ENCODE results near the gene GOLGA8B.
"Not testable (repeated sequence)": the region's sequence is repeated elsewhere in the genome, so short reads cannot be mapped to it uniquely, and the experiment has no call there.

Gene GOLGA8B, protein sequence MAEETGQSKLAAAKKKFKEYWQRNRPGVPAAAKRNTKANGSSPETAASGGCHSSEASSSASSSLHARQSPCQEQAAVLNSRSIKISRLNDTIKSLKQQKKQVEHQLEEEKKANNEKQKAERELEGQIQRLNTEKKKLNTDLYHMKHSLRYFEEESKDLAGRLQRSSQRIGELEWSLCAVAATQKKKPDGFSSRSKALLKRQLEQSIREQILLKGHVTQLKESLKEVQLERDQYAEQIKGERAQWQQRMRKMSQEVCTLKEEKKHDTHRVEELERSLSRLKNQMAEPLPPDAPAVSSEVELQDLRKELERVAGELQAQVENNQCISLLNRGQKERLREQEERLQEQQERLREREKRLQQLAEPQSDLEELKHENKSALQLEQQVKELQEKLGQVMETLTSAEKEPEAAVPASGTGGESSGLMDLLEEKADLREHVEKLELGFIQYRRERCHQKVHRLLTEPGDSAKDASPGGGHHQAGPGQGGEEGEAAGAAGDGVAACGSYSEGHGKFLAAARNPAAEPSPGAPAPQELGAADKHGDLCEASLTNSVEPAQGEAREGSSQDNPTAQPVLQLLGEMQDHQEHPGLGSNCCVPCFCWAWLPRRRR

DNA sequence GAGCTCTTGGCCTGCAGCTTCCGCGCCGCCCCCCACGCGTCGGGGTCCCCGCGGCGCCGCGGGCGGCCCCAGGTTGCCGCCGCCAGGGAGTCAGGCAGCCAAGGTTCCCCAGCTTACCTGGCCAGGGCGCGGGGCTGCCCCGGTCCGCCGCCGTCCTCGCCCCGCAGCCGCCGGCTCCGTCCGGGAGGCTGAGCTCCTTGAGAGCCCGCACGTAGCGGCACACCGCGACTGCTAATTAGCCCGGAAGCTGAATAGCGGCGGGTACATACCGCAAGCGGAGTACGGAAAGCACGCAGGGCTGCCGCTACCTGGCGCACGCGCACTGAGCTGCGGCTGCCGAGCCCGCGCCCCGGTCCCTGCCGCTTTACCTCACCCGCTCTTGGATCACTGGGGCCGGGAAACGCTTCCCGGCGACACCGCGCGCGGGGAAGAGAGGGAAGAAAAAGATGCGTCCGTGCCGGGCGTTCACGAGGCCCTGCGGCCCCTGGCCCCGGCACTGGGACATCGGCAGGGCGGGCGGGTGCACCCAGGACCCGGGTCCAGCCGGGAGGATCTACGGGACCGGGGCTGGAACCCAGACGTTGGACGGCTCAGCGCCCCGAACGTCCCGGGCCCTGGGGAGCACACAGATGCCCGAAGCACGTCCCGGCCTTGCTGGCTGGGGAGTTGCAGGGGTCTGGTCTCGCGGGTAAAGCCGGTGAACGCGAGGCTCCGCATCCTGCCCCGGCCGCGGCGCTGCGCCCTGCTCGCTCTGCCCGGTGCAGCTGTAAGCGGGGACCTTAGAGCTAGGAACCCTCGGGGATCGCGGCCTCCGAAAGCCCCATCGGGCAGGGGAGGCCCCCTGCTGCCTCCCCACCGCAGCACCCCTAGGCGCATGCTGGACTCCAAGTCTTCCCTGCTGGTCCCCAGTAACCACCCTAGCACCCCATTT, at the start of gene GOLGA8B:
TSS of gene GOLGA8B (minus strand) at position 253 of the 931 bp plus-strand sequence. CDS start 47,739 bp downstream, outside the sequence.
- in situ Hi-C loops (cut with MboI; ENCODE audit: low sequenced_read_pairs): no loop called here

DNA sequence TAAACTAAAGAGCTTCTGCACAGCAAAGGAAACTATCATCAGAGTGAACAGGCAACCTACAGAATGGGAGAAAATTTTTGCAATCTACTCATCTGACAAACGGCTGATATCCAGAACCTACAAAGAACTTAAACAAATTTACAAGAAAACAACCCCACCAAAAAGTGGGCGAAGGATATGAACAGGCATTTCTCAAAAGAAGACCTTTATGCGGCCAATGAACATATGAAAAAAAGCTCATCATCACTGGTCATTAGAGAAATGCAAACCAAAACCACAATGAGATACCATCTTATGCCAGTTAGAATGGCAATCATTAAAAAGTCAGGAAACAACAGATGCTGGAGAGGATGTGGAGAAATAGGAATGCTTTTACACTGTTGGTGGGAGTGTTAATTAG, 49.7 kb upstream of the GOLGA8B start:
- in situ Hi-C loops (cut with MboI; ENCODE audit: low sequenced_read_pairs): not testable (repeated sequence)

DNA sequence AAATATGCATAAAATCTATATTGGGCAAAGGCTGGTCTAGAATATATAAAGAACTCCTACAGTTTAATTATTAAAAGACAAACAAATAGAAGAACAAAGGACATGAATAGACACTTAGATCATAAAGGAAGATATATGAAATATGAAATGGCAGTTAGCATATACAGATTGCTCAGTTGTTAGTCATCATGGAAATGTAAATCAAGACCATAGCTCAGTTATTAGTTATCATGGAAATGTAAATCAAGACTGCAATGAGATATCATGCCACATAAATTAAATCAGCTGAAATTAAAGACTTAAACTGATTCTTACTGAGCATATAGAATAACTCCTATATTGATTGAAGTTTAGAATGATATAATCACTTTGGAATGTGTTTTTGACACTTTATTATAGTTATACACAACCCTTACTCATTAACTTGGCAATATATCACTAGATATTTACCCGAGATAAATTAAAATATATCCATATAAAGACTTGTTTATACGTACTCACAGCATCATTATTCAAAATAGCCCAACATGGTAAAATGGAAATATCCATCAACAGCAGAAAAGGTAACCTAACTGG, 45.2 kb upstream of the GOLGA8B start:
- in situ Hi-C loops (cut with MboI; ENCODE audit: low sequenced_read_pairs): no loop called here

DNA sequence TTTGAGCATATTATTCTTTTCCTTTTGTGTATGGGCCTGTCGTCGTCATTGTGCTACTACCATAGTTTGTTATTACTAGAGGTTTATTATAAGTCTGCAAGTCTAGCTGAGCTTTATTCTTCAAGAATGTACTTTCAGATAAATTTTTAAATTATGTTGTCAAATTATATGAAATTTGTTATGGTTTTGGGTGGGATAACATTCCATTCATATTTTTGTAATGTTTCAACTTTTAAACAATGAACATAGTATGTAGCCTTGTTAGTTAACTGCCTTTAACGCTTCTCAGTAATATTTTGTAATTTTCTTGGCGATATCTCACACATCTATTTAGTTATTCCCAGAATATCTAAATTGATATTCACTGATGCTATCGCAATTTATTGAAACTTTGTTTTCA, 41.6 kb upstream of the GOLGA8B start:
- in situ Hi-C loops (cut with MboI; ENCODE audit: low sequenced_read_pairs): no loop called here

DNA sequence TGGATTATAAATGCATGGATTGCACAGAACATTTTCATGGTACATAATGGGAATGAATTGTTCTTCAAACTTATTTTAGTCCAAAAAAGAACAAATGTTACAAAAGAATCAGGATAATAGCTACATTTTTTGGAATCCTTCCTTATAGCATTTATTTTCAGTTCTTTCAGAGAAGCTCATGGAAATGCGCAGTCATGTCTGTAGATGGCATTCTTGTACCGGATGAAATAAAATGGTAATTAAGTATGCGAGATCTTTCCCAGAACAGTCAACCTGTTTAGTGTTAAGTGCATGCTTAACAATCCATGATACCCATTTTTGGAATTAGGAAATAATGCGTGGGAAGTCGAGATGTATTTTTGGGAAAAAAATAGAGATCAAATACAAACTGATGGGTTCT, 38.2 kb upstream of the GOLGA8B start:
- in situ Hi-C loops (cut with MboI; ENCODE audit: low sequenced_read_pairs): no loop called here

DNA sequence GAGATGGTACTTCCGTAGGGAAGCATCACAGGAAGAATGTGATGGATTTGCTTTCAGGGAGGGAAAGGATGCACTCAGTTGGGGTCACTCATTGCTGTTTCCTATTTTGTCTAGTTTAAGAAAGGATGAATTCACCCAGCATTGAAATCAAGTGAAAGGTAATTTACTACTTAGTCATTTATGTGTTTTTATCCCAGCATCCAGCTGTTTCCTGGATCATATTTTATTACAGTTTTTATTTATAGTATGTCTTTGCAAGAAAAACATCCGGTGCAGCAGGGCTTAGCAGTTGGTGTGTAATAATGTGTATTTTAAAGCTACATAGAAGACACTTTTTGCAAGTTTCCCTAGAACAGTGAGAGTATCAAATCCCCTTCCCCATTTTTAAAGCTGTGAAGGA, 37.4 kb upstream of the GOLGA8B start:
- in situ Hi-C loops (cut with MboI; ENCODE audit: low sequenced_read_pairs): no loop called here

DNA sequence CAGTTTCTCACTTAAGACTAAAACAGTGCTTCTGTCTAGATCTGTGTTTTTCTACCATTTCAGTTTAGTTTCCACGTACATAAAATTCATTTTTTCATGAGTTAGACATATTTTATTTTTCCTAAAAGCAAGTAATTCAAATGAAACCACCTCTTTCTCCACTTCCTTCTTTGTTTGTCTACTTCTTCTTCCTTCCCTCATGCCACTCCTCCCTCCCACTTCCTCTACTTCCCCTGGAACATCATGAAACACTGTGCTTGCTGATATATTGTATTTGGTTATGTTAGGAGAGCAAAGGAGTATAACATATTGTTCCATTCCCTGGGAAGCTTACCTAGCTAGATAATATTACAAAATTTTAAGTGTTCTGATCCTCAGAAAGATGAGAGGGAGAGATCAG, 36.7 kb upstream of the GOLGA8B start:
- in situ Hi-C loops (cut with MboI; ENCODE audit: low sequenced_read_pairs): no loop called here

DNA sequence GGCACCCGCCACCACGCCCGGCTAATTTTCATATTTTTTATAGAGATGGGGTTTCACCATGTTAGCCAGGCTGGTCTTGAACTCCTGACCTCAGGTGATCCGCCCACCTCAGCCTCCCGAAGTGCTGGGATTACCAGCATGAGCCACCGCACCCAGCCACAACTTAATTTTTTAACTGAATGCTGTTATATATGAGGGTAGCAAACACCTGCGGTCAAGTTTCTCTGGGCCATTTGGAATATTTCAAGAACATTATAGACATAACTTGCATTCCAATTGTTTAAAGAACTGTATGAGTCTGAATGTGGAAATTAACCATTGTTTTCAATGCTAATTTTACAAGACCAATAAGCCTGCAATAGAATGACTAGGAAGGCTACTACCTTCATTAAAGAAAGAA, 35.7 kb upstream of the GOLGA8B start:
- in situ Hi-C loops (cut with MboI; ENCODE audit: low sequenced_read_pairs): no loop called here

DNA sequence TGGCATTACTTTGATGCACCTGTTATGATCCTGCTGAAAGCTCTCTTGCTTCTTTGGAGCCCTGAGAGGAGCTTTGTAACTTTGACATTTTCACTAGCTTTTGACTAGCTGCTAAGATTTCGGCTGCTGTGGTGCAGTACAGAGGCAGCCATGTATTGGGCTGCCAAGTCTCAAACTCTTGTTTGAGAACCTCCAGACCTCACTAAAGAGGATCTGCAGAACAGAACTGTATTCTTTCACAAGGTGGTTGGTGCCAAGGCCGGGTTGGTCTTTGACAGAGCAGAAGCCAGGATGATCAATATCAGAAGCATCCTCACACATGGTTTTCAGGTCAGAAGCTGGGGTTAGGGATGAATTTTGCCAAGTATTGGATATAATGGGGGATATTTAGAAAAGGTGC, 34.6 kb upstream of the GOLGA8B start:
- in situ Hi-C loops (cut with MboI; ENCODE audit: low sequenced_read_pairs): no loop called here

DNA sequence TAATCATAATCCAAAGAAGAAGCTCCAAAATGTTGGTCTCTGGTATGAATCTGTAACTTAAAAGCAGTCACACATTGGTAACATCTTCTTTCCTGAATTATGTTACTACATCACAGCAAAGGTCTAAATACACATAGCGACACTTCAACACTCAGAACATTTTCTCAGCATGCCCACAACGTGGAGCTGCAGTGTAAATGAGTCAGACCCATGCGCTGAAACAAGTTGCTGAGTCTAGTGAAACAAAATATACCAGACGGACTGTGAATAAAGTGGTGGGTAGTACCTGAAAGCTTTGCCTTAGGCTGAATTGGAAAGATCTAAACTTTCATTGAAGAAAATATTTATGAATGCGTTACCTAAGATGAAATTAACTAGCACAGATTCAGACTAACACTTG, 33.2 kb upstream of the GOLGA8B start:
- in situ Hi-C loops (cut with MboI; ENCODE audit: low sequenced_read_pairs): no loop called here

DNA sequence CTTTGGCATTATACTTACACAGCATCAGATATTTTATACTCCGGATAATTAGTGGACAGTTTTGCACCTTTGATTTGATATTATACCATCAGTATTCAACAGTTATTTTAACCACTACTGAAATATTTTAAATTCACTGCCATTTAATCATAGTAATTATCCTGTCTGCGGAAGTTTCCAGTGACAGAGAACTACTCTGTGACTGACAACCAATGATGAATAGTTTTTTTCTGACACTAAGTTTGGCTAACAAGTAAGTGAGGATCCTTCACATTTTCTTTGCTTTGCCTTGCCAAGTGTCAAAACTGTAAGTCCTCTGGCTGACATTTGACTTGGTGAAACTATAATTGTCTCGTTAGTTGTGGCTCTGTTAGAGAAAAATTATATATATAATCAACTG, 30.5 kb upstream of the GOLGA8B start:
- in situ Hi-C loops (cut with MboI; ENCODE audit: low sequenced_read_pairs): no loop called here

DNA sequence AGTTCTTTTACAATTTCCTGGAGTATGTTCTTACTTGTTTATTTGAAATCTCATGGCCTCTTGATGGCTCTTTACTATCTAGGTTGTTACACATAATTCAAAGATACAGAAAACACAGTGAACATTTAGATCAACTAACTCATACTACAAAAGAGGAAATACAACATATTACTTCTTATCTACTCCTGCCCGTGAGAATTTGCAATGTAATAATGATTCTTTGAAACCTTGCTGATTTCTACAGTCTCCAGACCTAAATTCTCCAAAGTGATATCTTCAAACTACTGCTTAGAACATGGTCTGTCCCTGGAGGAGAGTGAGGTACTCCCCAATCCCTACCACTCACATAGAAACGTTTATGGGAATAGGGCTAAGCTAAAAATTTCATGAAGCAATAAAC, 29.9 kb upstream of the GOLGA8B start:
- in situ Hi-C loops (cut with MboI; ENCODE audit: low sequenced_read_pairs): no loop called here

DNA sequence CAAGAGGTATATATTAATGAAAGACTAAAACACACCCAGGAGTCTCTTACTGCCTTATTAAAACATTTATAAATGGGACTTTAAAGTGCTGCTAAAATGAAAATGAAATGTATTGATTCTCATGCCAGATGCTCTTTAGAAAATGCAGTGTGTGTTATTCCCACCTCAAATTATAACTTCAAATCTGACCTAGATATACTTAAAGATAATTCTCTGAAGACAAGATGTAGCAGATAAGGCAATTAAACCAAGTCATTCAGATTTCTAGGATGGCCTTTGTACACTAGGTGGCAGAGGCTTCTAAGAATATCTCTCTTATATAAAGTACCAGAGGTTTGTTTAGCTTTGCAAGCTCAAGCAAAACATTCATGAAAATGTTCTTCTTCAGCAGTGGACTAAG, 26.9 kb upstream of the GOLGA8B start:
- in situ Hi-C loops (cut with MboI; ENCODE audit: low sequenced_read_pairs): no loop called here

DNA sequence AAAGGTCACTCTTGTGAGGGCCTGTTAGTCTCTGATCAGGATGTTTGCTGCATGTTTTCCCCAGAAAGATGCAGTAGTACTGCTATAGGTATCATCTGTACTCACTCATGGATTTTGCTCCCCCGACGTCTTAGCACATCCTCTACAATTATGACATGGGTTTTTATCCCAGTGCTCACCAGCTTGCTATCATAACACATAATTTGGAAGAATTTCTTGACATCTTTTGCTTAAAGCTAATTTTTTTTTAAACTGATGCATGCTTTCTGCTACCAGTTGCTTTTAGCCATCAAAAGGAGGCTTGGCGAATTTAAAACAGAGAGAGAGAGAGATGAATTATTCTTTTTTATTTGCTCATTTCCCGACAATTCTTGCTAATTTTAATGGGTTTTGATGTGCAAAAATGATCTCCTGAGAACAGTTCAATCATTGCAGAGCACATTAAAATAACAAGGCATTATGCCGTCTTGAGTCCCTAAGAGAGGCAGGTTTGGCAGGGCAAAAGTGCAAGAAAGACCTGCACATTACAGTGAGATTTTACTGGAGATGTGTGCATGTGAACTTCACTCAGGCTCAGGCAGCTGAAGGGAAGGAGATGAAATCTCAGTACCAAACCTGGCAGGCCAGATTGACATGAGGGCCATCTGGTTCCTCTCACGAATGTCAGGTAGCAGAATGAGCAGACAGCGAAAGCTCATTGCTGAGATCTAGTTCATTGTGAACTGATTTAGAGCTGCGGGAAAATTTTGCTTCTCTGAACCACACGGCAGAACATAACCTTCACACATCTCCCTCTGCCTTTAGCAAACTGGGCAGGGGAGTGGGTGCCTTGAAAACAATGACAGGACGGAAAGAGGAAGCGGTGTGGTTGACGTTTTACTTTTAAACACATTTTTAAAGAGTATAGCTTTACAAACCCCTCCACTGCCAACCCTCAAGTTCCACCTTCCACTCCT, 25.9 kb upstream of the GOLGA8B start:
- in situ Hi-C loops (cut with MboI; ENCODE audit: low sequenced_read_pairs): no loop called here

DNA sequence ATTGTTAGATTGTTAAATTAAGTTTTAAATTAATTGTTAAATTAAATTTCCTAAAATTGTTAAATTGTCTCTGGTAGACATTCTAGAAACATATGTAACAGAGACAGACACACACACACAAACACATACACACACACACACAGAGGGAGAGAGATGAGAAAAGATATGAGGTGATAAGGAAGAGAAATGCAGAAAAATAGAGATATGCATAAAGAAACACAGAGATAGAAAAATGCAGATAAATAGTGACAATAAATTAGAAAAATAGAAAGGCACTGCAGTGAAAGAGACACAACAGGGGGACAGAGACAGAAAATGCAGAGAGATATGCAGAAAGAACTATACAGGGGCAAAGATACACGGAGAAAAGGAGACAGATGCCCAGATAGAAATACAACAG, 25.1 kb upstream of the GOLGA8B start:
- in situ Hi-C loops (cut with MboI; ENCODE audit: low sequenced_read_pairs): no loop called here

DNA sequence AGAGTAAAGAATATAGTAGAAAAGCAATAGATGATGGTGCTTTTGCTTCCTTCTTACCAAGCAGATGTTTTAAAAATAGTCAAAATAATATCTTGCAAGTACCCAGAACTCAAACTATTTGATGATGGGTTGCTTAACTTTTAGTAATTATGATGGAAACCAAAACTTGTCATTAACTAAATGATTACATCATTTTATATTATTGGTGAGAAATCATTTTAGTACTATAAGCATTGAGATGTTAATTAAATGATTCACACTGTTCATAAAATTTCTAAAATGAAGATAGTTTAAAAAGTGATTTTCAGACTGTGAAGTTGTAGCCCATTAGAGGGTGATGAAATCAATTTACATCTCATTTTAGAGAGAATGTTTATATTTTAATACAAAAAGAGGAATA, 24.4 kb upstream of the GOLGA8B start:
- in situ Hi-C loops (cut with MboI; ENCODE audit: low sequenced_read_pairs): no loop called here

DNA sequence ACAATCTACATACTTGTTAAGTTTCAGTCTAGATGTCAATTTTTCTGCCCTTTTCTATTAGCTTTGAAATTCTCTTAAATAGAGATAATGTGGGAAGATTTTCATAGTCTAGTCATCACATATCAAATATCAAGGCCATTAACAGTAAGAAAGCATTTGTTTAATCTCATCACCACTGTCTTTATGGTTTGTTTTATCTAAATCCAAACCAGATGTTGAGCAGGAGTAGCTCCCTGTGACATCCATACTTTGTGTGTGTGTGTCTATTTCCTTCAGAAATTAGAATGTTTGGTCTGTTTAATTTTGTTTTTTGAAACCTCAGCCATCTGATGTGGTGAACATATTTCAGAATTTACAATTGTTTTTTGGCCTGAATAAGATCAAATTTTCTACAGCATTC, 23.1 kb upstream of the GOLGA8B start:
- in situ Hi-C loops (cut with MboI; ENCODE audit: low sequenced_read_pairs): no loop called here

DNA sequence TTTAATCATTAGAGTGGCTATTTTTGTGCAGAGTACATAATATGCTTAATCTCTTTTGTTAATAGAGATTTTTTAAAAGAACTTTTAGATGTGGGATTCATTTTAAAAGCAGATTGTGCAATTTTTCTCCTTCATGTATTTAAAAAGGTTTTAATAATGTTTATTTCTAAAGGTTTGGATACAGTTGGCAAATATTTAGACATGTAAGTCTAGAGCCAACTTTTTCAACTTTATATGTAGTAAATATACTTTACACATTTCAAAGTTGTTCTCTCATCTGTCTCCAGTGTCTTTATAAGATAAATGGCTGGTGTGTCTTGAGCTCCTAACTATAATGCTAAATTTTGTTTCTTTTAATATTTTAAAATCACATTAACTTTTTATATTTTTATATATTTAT, 22.7 kb upstream of the GOLGA8B start:
- in situ Hi-C loops (cut with MboI; ENCODE audit: low sequenced_read_pairs): no loop called here

DNA sequence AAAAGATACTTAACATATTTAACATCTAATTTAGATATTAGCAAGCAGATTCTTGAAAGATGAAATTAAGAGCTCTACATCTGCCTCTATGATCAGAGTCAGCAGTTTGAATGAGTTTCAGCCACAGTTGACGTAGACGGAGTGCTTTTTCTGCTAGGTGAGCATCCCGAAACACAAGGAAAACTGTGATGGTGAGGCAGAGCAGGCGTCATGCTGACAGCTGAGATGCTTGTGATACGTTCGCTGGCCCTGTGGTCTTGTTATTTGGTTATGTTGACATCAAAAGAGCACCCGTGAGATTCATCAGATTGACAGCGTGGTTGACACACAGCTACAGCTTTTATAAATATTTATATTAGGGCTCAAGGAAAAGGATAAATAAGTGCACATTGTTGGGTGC, 19.6 kb upstream of the GOLGA8B start:
- in situ Hi-C loops (cut with MboI; ENCODE audit: low sequenced_read_pairs): no loop called here

DNA sequence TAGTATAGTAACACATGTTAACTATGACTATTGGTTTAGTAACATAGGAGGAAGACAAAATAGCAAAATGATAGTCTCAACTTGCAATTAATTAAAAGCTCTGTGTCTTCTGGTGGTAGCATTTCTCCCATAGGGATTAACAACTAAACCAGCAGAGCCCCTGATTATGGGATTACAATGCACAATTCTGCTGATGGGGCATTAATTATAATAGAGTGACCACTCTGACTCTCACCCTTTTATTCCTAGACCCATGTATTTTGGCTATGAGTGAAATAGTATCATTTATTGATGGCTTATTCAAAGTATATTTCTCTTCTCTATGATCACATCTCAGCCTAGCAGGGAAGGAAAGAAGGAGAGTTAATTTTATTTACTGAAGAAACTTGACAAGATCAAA, 17.5 kb upstream of the GOLGA8B start:
- in situ Hi-C loops (cut with MboI; ENCODE audit: low sequenced_read_pairs): no loop called here
